ENCODE measurements around the gene ETS1.

Gene ETS1

GRCh38 chr11:128521682-128522054 lies 65.7 kb downstream of the ETS1 start:
- no peak for TF ChIP-seq TAF1 (IDR thresholded peaks at IDR 0.05; ENCODE audit: low read depth)
- no peak for TF ChIP-seq CEBPB (IDR thresholded peaks at IDR 0.05)
- TF ChIP-seq NFIC (IDR thresholded peaks at IDR 0.05): no peak
- no peak for TF ChIP-seq FOXM1 (IDR thresholded peaks at IDR 0.05; ENCODE audit: borderline replicate concordance, low read depth)
- no peak for TF ChIP-seq RAD21 (IDR thresholded peaks at IDR 0.05; ENCODE audit: low read depth)
- TF ChIP-seq, protein P1, sequence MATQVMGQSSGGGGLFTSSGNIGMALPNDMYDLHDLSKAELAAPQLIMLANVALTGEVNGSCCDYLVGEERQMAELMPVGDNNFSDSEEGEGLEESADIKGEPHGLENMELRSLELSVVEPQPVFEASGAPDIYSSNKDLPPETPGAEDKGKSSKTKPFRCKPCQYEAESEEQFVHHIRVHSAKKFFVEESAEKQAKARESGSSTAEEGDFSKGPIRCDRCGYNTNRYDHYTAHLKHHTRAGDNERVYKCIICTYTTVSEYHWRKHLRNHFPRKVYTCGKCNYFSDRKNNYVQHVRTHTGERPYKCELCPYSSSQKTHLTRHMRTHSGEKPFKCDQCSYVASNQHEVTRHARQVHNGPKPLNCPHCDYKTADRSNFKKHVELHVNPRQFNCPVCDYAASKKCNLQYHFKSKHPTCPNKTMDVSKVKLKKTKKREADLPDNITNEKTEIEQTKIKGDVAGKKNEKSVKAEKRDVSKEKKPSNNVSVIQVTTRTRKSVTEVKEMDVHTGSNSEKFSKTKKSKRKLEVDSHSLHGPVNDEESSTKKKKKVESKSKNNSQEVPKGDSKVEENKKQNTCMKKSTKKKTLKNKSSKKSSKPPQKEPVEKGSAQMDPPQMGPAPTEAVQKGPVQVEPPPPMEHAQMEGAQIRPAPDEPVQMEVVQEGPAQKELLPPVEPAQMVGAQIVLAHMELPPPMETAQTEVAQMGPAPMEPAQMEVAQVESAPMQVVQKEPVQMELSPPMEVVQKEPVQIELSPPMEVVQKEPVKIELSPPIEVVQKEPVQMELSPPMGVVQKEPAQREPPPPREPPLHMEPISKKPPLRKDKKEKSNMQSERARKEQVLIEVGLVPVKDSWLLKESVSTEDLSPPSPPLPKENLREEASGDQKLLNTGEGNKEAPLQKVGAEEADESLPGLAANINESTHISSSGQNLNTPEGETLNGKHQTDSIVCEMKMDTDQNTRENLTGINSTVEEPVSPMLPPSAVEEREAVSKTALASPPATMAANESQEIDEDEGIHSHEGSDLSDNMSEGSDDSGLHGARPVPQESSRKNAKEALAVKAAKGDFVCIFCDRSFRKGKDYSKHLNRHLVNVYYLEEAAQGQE (IDR thresholded peaks at IDR 0.05; ENCODE audit: low read depth): no peak
- no peak for TF ChIP-seq TEAD4 (IDR thresholded peaks at IDR 0.05)
- TF ChIP-seq EP300 (IDR thresholded peaks at IDR 0.05; ENCODE audit: borderline replicate concordance): no peak
- TF ChIP-seq TCF12 (IDR thresholded peaks at IDR 0.05; ENCODE audit: low read depth): no peak
- no peak for TF ChIP-seq USF1 (IDR thresholded peaks at IDR 0.05)
- TF ChIP-seq MAX (IDR thresholded peaks at IDR 0.05): no peak
- no peak for TF ChIP-seq ZBTB7A (IDR thresholded peaks at IDR 0.05; ENCODE audit: low read depth)
- TF ChIP-seq CREB1 (IDR thresholded peaks at IDR 0.05; ENCODE audit: low read depth): no peak
- no peak for TF ChIP-seq YY1 (IDR thresholded peaks at IDR 0.05; ENCODE audit: low read depth)

DNA sequence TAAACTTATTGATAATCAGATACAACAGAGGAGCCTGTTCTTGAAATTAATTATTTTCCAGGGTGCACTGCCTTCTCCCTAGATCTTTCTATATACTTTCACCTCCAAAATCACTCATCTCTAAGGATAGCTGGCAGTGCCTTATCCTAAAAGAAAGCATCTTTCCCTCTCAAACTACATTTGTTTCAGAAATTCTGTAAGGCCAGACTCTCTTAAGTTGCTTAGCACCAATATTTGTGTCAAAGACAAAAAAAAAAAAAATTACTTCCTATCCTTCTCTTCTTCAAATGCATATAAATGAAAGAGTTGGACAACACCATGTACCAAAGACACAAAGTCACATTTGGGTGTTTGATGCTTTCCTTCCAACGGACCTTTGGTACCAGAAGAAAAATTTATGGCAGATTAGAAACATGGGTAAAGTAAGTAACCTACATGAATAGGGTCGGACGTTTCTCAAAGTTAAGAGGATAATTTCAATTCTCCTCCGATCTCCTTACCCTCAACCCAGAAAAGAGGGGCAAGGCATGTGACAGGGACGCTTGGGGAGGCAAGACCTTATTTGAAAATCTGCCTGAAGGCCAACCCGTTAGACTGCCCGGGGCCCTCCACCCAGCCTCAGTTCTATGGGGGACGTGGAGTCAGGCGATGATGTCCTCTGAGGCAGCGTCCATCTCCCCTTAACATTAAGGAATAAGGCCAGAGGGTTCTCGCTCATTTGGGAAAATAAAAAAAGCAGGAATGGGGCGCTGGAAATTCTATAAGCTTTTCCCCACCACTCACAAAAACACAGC lies 66.3 kb downstream of the ETS1 start:
- TF ChIP-seq USF1 (IDR thresholded peaks at IDR 0.05) (no peak), TAF1 (IDR thresholded peaks at IDR 0.05; ENCODE audit: low read depth) (no peak), ZBTB7A (IDR thresholded peaks at IDR 0.05; ENCODE audit: low read depth) (no peak), TEAD4 (IDR thresholded peaks at IDR 0.05) (no peak), TCF12 (IDR thresholded peaks at IDR 0.05; ENCODE audit: low read depth) (no peak), EP300 (IDR thresholded peaks at IDR 0.05; ENCODE audit: borderline replicate concordance) (no peak), CEBPB (IDR thresholded peaks at IDR 0.05) (no peak), EGR1 (IDR thresholded peaks at IDR 0.05) (no peak), MAX (IDR thresholded peaks at IDR 0.05) (no peak), NFIC (IDR thresholded peaks at IDR 0.05) (no peak), YY1 (IDR thresholded peaks at IDR 0.05; ENCODE audit: low read depth) (no peak), RAD21 (IDR thresholded peaks at IDR 0.05; ENCODE audit: low read depth) (no peak), FOXM1 (IDR thresholded peaks at IDR 0.05; ENCODE audit: borderline replicate concordance, low read depth) (no peak)
- TF ChIP-seq, protein P1 (IDR thresholded peaks at IDR 0.05; ENCODE audit: low read depth): no peak

DNA sequence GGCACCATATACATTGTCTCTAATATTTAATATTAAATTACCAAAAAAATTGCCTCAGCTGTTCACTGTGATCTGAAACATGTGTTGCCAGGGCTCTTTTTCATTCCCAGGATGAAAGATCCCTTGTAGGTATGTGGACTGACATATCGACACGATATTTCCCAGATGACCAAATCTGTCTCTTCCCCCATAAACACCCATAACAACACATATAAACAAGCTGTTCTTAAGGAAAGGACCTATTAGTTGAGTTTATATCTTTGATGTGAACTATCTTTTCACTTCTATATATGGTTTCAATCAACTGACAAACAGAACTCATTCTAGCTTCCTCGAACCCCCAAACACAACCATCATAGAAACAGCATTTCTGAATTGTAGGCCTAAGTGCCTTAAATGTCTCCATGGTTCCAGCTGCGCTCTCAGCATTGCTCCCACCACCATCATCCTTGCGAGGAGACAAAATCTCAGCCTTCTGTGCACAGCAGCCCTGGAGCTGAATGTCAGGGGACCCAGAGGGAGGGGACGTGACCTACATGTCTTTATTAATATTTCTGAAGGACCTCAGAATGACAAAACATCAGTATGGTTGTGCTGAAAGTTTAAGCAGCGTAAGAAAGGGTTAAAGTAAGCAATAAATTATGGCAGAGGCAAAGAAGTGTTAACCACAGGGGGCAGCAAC lies 67.0 kb downstream of the ETS1 start:
- no peak for TF ChIP-seq EP300 (IDR thresholded peaks at IDR 0.05; ENCODE audit: borderline replicate concordance)
- TF ChIP-seq TAF1 (IDR thresholded peaks at IDR 0.05; ENCODE audit: low read depth): no peak
- no peak for TF ChIP-seq MAX (IDR thresholded peaks at IDR 0.05)
- TF ChIP-seq FOXM1 (IDR thresholded peaks at IDR 0.05; ENCODE audit: borderline replicate concordance, low read depth): no peak
- TF ChIP-seq, protein P1 (IDR thresholded peaks at IDR 0.05; ENCODE audit: low read depth): no peak
- TF ChIP-seq CREB1 (IDR thresholded peaks at IDR 0.05; ENCODE audit: low read depth): no peak
- TF ChIP-seq TEAD4 (IDR thresholded peaks at IDR 0.05): no peak
- no peak for TF ChIP-seq NFIC (IDR thresholded peaks at IDR 0.05)
- TF ChIP-seq RAD21 (IDR thresholded peaks at IDR 0.05; ENCODE audit: low read depth): no peak
- TF ChIP-seq EGR1 (IDR thresholded peaks at IDR 0.05): no peak
- no peak for TF ChIP-seq ZBTB7A (IDR thresholded peaks at IDR 0.05; ENCODE audit: low read depth)
- no peak for TF ChIP-seq YY1 (IDR thresholded peaks at IDR 0.05; ENCODE audit: low read depth)
- no peak for TF ChIP-seq TCF12 (IDR thresholded peaks at IDR 0.05; ENCODE audit: low read depth)
- no peak for TF ChIP-seq USF1 (IDR thresholded peaks at IDR 0.05)
- TF ChIP-seq CEBPB (IDR thresholded peaks at IDR 0.05): no peak

All from Ishikawa (cell line).